ENCODE results near the gene OSBPL1A. TPM values are rescaled to one million over a fixed set of nuclear protein-coding genes. Genes with fewer than 3 reads are reported as not detected.

The OSBPL1A gene
- total RNA-seq, 1 experiment from 2014 or later: 34.8 TPM

- Mint-ChIP-seq H3K9me3 (ENCODE audit: low read depth, unreplicated experiment) (no peaks in the 10 kb centered on the region), H3K4me1 (ENCODE audit: low read depth, unreplicated experiment) (peaks cover 7% of the 10 kb centered on the region), H3K27ac (ENCODE audit: unreplicated experiment) (no peak overlapping the region), H3K36me3 (ENCODE audit: insufficient read depth, unreplicated experiment) (no peaks in the 10 kb centered on the region), H3K4me3 (ENCODE audit: low read depth, unreplicated experiment) (no peak overlapping the region), H3K27me3 (ENCODE audit: unreplicated experiment) (no peaks in the 10 kb centered on the region)
- BruUV-seq (replicated peaks): no TSS peak
- no peak for TF ChIP-seq CTCF (IDR thresholded peaks at IDR 0.05; ENCODE audit: unreplicated experiment)
- no peak for DNase-seq
- intact Hi-C loops (cut with micrococcal nuclease; ENCODE audit: unreplicated experiment): loop anchor here (10.0 kb wide), 1 partner anchor 46 kb away; no protein-coding TSS in a partner anchor
- CTCF ChIA-PET: no interaction called here
Observed at GRCh38 chr18:24300703-24301102, 96.9 kb downstream of the OSBPL1A start.

GRCh38 chr18:24296276-24296675 is 101.3 kb downstream of the OSBPL1A start:
- H3K27me3 Mint-ChIP-seq (ENCODE audit: unreplicated experiment): no peaks in the 10 kb centered on the region
- H3K9me3 Mint-ChIP-seq (ENCODE audit: low read depth, unreplicated experiment): no peaks in the 10 kb centered on the region
- H3K36me3 Mint-ChIP-seq (ENCODE audit: insufficient read depth, unreplicated experiment): no peaks in the 10 kb centered on the region
- no TSS peak for BruUV-seq (replicated peaks)
- H3K4me3 Mint-ChIP-seq (ENCODE audit: low read depth, unreplicated experiment): no peak overlapping the region
- CTCF ChIA-PET: no interaction called here
- intact Hi-C loops (cut with micrococcal nuclease; ENCODE audit: unreplicated experiment): no loop called here
- DNase-seq: no peak
- peaks cover 7% of the 10 kb centered on the region for H3K4me1 Mint-ChIP-seq (ENCODE audit: low read depth, unreplicated experiment)
- no peak overlapping the region for H3K27ac Mint-ChIP-seq (ENCODE audit: unreplicated experiment)
- TF ChIP-seq CTCF (IDR thresholded peaks at IDR 0.05; ENCODE audit: unreplicated experiment): no peak

GRCh38 chr18:24293254-24293653 is 104.4 kb downstream of the OSBPL1A start:
- no peak for TF ChIP-seq CTCF (IDR thresholded peaks at IDR 0.05; ENCODE audit: unreplicated experiment)
- DNase-seq: no peak
- Mint-ChIP-seq H3K27me3 (ENCODE audit: unreplicated experiment) (no peaks in the 10 kb centered on the region), H3K4me3 (ENCODE audit: low read depth, unreplicated experiment) (no peak overlapping the region), H3K36me3 (ENCODE audit: insufficient read depth, unreplicated experiment) (no peaks in the 10 kb centered on the region), H3K9me3 (ENCODE audit: low read depth, unreplicated experiment) (no peaks in the 10 kb centered on the region), H3K27ac (ENCODE audit: unreplicated experiment) (no peak overlapping the region), H3K4me1 (ENCODE audit: low read depth, unreplicated experiment) (no peaks in the 10 kb centered on the region)
- CTCF ChIA-PET: no interaction called here
- BruUV-seq (replicated peaks): no TSS peak
- intact Hi-C loops (cut with micrococcal nuclease; ENCODE audit: unreplicated experiment): no loop called here

- no peak for DNase-seq
- Mint-ChIP-seq H3K27me3 (ENCODE audit: unreplicated experiment) (no peaks in the 10 kb centered on the region), H3K4me1 (ENCODE audit: low read depth, unreplicated experiment) (peaks cover 15% of the 10 kb centered on the region), H3K36me3 (ENCODE audit: insufficient read depth, unreplicated experiment) (no peaks in the 10 kb centered on the region), H3K27ac (ENCODE audit: unreplicated experiment) (no peak overlapping the region), H3K9me3 (ENCODE audit: low read depth, unreplicated experiment) (no peaks in the 10 kb centered on the region), H3K4me3 (ENCODE audit: low read depth, unreplicated experiment) (no peak overlapping the region)
- no TSS peak for BruUV-seq (replicated peaks)
- intact Hi-C loops (cut with micrococcal nuclease; ENCODE audit: unreplicated experiment): no loop called here
- CTCF ChIA-PET: no interaction called here
- no peak for TF ChIP-seq CTCF (IDR thresholded peaks at IDR 0.05; ENCODE audit: unreplicated experiment)
Observed at GRCh38 chr18:24278591-24278990, 119.0 kb downstream of the OSBPL1A start.

All from Calu3 (cell line).